HG03066 (cell line): ENCODE results near the gene MON1B.

ENCODE experiments used
- ATAC-seq: cut with Tn5 transposase; IDR thresholded peaks from one replicate; pipeline ENCODE4 v1.9.1; 2021; ENCODE audit warnings: low read depth; ENCODE audit not compliant: unreplicated experiment

MON1B gene

GRCh38 chr16:77194295-77195231 is 3.6 kb downstream of the MON1B start:
- no peak for ATAC-seq

- ATAC-seq: no peak
Observed at GRCh38 chr16:77195411-77195810, 4.4 kb downstream of the MON1B start.

- no peak for ATAC-seq
Observed at GRCh38 chr16:77197747-77198146, 6.8 kb downstream of the MON1B start.

- ATAC-seq: no peak
Observed at GRCh38 chr16:77199211-77199610, 8.2 kb downstream of the MON1B start, which contains the start of gene SYCE1L. TSS of gene SYCE1L (plus strand) at chr16:77199408. CDS start at chr16:77199452, 44 bp downstream.

- ATAC-seq: no peak
Observed at GRCh38 chr16:77206533-77206932, 15.5 kb downstream of the MON1B start.

GRCh38 chr16:77207030-77207429 is 16.0 kb downstream of the MON1B start:
- no peak for ATAC-seq

- ATAC-seq: no peak
Observed at GRCh38 chr16:77208382-77208781, 17.4 kb downstream of the MON1B start.

GRCh38 chr16:77211880-77212740 is 21.1 kb downstream of the MON1B start:
- ATAC-seq: peak; percentile 62

GRCh38 chr16:77212741-77213541 is 22.0 kb downstream of the MON1B start:
- peak; percentile 78 for ATAC-seq

- no peak for ATAC-seq
Observed at GRCh38 chr16:77213542-77214106, 22.6 kb downstream of the MON1B start.

- ATAC-seq: no peak
Observed at GRCh38 chr16:77214411-77215138, 23.6 kb downstream of the MON1B start.

GRCh38 chr16:77219437-77219836 is 28.4 kb downstream of the MON1B start:
- no peak for ATAC-seq

GRCh38 chr16:77220427-77220826 is 29.4 kb downstream of the MON1B start:
- peak; percentile 64 for ATAC-seq

GRCh38 chr16:77221482-77221881 is 30.5 kb downstream of the MON1B start:
- no peak for ATAC-seq

GRCh38 chr16:77223184-77223583 is 32.2 kb downstream of the MON1B start:
- ATAC-seq: no peak

GRCh38 chr16:77225182-77225581 is 34.2 kb downstream of the MON1B start:
- ATAC-seq: no peak

GRCh38 chr16:77227745-77228144 is 36.8 kb downstream of the MON1B start:
- no peak for ATAC-seq

- ATAC-seq: no peak
Observed at GRCh38 chr16:77231047-77231446, 40.1 kb downstream of the MON1B start.

GRCh38 chr16:77233799-77234519 is 43.0 kb downstream of the MON1B start:
- ATAC-seq: no peak
